GM19099 (cell line): Measurements from ENCODE around the gene SLC6A8.

Experiments
- POLR2A ChIP-seq: IDR thresholded peaks from 3 replicates; pipeline ENCODE4 v1.6.1; 2011; ENCODE audit warnings: low read depth; ENCODE audit not compliant: insufficient read length; ENCODE audit errors: extremely low read depth

Gene SLC6A8

GRCh38 chrX:153693216-153694086 lies 5.7 kb downstream of the SLC6A8 start:
- no peak for TF ChIP-seq POLR2A

- no peak for TF ChIP-seq POLR2A
These were observed 7.1 kb downstream of the SLC6A8 start for GRCh38 chrX:153694687-153695270.

- no peak for TF ChIP-seq POLR2A
These were observed 8.4 kb downstream of the SLC6A8 start for GRCh38 chrX:153696100-153696499.

- TF ChIP-seq POLR2A: no peak
These were observed 10.5 kb downstream of the SLC6A8 start for GRCh38 chrX:153697924-153698865.

GRCh38 chrX:153700376-153700945 lies 12.7 kb downstream of the SLC6A8 start:
- TF ChIP-seq POLR2A: no peak

GRCh38 chrX:153700967-153701366 lies 13.2 kb downstream of the SLC6A8 start:
- TF ChIP-seq POLR2A: no peak

GRCh38 chrX:153701706-153702105 lies 14.0 kb downstream of the SLC6A8 start:
- no peak for TF ChIP-seq POLR2A

- TF ChIP-seq POLR2A: no peak
These were observed 14.8 kb downstream of the SLC6A8 start for GRCh38 chrX:153702336-153703035.

- TF ChIP-seq POLR2A: no peak
These were observed 15.3 kb downstream of the SLC6A8 start for GRCh38 chrX:153703036-153703370.

GRCh38 chrX:153704021-153704526 lies 16.3 kb downstream of the SLC6A8 start:
- TF ChIP-seq POLR2A: no peak

- TF ChIP-seq POLR2A: no peak
These were observed 19.1 kb downstream of the SLC6A8 start for GRCh38 chrX:153706799-153707198.

- no peak for TF ChIP-seq POLR2A
These were observed 19.7 kb downstream of the SLC6A8 start for GRCh38 chrX:153707406-153707805.

- TF ChIP-seq POLR2A: no peak
These were observed 20.7 kb downstream of the SLC6A8 start for GRCh38 chrX:153708415-153708814.

GRCh38 chrX:153709726-153710674 lies 22.3 kb downstream of the SLC6A8 start:
- no peak for TF ChIP-seq POLR2A

GRCh38 chrX:153714256-153714655 lies 26.5 kb downstream of the SLC6A8 start:
- no peak for TF ChIP-seq POLR2A
